GM12875 (cell line): ENCODE measurements around the gene SNRNP48.

Experiments used
- H3K4me3 ChIP-seq: one replicate; pipeline ENCODE4 v1.5.1; 2011; ENCODE audit warnings: low read depth, low read length, control low read depth
- TF ChIP-seq, protein P1 (sequence below): IDR thresholded peaks from 2 replicates; pipeline ENCODE4 v1.5.1; 2011; ENCODE audit warnings: low read depth, mild to moderate bottlenecking, control low read depth, inconsistent platforms, low read length, moderate library complexity, borderline replicate concordance; ENCODE audit not compliant: insufficient read depth

The SNRNP48 gene

DNA sequence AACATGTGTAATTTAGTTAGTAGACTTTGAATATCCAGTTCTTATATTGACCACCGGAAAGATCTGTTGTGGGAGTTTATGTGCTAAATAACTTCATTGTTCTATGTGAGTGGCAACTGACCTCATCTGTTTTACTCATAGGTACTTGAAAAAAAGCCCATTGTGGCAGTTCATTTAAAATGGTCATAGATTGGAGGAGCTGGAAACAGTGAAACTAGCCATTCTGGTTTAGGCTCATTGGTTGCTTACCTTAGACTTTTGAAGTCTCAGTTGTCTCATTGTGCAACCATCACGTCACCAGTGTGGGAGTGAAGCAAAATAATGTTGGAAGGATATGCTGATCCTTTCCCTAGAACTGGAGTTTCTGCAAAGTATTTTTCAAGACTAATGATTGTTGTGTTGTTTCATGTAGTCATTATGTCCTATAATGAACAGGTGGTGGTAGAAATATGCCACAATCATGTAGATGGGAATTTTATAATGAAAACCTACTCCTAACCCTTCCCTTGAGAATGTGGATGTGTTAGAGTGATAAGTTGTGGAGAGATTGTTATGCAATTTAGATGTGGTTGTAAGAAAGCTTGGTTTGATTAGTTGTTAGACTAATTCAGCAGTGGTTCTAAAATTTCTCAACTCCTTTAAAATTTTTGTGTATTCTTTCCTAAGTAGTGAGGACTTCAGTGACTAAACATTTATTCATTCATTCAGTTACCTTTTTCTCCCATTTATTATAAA lies 30.2 kb upstream of the SNRNP48 start:
- TF ChIP-seq, protein P1, sequence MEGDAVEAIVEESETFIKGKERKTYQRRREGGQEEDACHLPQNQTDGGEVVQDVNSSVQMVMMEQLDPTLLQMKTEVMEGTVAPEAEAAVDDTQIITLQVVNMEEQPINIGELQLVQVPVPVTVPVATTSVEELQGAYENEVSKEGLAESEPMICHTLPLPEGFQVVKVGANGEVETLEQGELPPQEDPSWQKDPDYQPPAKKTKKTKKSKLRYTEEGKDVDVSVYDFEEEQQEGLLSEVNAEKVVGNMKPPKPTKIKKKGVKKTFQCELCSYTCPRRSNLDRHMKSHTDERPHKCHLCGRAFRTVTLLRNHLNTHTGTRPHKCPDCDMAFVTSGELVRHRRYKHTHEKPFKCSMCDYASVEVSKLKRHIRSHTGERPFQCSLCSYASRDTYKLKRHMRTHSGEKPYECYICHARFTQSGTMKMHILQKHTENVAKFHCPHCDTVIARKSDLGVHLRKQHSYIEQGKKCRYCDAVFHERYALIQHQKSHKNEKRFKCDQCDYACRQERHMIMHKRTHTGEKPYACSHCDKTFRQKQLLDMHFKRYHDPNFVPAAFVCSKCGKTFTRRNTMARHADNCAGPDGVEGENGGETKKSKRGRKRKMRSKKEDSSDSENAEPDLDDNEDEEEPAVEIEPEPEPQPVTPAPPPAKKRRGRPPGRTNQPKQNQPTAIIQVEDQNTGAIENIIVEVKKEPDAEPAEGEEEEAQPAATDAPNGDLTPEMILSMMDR, result no peak
- no peak overlapping the region for H3K4me3 ChIP-seq

DNA sequence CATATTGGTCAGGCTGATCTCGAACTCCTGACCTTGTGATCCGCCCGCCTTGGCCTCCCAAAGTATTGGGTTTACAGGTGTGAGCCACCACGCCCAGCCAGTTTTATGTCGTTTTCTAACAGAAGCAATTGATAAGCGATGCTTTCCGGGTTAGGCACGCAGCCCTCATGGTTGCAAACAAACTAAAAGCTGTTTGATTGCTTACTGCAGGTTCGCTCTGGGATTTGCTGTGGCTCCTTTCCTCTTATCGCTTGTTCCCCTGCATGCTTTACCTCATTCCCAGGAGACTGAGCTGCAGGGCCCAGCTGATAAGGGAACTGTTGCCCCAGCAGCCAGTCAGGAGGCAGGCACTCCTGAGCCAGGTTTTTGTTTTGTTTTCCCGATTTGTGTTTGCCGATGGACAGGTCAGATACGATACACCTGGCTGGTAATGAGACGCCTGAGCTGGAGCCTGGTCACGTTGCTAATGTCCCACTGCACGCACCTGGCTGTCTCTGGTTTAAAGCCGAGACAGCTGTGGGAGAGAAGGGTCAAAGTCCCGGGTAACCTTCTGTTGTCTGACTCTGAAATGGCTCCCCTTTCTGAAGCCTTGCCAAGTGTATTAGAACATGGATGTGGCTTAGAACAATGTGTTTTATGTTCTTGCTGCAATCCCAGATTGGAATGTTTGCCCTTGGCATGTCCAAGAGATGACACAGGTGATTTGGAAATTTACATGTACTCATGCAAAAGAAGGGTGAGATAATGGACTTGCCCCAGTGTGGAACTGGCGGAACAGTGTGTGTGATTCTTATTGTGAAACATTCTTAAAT lies 28.6 kb upstream of the SNRNP48 start:
- H3K4me3 ChIP-seq, result no peak overlapping the region
- TF ChIP-seq, protein P1, result no peak

DNA sequence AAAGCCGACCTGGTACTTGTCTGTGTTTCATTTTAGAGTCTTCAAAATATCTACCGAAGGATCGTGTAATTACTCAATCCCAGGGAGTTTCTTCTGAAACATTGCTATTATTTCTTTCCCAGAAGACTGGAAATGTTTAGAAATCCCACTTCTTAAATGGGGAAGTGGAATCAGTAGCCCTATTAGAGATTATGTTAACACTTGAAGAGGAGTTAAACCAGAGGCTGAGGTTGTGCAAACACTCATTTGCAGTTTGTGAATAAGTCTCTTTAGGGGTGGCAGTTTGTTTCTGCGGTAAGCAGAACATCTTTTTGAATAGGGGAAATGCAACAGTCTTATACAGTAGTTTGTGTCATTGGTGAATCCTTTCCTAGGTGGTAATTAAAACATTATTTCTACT lies 27.2 kb upstream of the SNRNP48 start:
- no peak overlapping the region for H3K4me3 ChIP-seq
- TF ChIP-seq, protein P1, result no peak

DNA sequence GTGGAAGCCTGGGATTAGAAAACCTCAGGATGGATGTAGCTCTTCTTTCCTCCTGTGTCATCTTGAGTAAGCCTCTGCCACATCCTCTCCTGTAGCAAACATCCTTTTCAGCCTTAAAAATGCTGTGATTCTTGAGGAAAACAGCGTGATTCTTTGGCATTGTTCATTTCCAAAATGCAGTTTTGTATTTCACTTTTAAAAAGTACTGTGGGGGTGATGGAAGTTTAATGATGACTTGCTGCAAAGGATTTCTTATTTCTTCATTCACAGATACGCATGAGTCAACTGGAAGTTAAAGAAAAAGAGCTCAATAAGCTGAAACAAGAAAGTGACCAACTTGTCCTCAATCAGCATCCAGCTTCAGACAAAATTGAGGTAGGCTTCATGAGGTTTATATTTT lies 23.9 kb upstream of the SNRNP48 start:
- TF ChIP-seq, protein P1, result no peak
- H3K4me3 ChIP-seq, result no peak overlapping the region

DNA sequence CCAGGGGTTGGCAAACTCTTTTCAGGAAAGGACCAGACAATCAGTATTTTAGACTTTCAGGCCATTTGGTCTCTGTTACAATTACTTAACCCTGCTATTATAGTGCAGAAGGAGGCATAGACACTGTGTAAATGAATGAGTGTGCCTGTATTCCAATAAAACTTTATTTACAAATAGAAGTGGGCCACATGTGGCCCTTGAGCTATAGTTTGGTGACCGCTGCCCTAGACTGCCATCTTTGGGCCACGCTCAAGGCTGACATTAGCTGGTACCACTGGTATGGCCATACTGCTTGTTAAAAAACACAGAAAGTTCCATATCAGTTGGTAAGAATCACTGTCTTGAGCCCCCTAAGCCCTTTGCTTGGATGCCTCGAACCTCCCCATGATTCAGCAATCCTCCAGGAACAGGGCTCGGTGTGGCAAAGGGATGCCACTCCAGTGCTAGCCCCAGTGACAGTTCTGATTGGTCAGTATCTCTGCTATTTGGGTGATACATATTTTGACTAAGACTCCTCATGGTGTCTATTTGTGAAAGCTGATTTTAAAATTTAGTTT lies 23.3 kb upstream of the SNRNP48 start:
- no peak overlapping the region for H3K4me3 ChIP-seq
- TF ChIP-seq, protein P1, result no peak

DNA sequence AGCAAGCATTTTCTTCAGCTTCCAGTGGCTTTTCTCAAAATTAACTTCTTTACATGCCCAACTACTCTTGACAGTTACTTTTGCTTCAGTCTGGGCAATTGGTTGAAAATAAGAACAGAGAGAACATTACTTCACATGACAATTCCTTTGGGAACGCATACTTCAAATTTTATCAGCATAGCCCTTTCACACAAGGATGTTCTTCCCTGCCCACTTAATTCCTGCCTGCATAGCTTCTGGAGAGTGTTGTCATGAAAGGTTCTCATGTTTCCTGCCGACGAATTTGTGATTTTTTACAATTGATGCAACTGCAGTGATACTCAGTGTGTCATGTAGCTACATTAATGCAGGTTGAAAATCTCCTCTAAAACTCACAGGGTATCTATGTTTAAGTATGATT lies 22.0 kb upstream of the SNRNP48 start:
- TF ChIP-seq, protein P1, result no peak
- no peak overlapping the region for H3K4me3 ChIP-seq
